DND-41 (cell line): ENCODE measurements around the gene ANKRD40.

Experiments used
- ATAC-seq: fragments of 200-7000 bp; cut with Tn5 transposase; 3 replicates; pipeline ENCODE4 v1.9.1; 2021; ENCODE audit warnings: low read depth; ENCODE audit not compliant: insufficient read depth
- DNase-seq: peaks from one replicate; pipeline ENCODE4 v3.0.0-alpha.2; 2020
- H2AFZ ChIP-seq: 2 replicates; pipeline ENCODE4 v1.6.0; 2012; ENCODE audit warnings: low read depth, low read length
- H3K27ac ChIP-seq: 2 replicates; pipeline ENCODE4 v1.5.1; 2012; ENCODE audit warnings: low read length, inconsistent platforms
- H3K27me3 ChIP-seq: fragments of 200-600 bp; sonication (generic); 2 replicates; pipeline ENCODE4 v1.6.0; 2012; ENCODE audit warnings: low read length, mild to moderate bottlenecking, inconsistent platforms; ENCODE audit not compliant: insufficient read depth, poor library complexity
- H3K36me3 ChIP-seq: 2 replicates; pipeline ENCODE4 v1.5.1; 2012; ENCODE audit warnings: low read length, inconsistent platforms; ENCODE audit not compliant: insufficient read depth
- H3K4me1 ChIP-seq: 2 replicates; pipeline ENCODE4 v1.5.1; 2012; ENCODE audit warnings: mild to moderate bottlenecking, low read length; ENCODE audit not compliant: insufficient read depth
- H3K4me2 ChIP-seq: 2 replicates; pipeline ENCODE4 v1.6.0; 2012; ENCODE audit warnings: mild to moderate bottlenecking, moderate library complexity, low read length, inconsistent platforms; ENCODE audit not compliant: insufficient read depth
- H3K4me3 ChIP-seq, 2 experiments: fragments of 200-600 bp in 1 of 2; shearing (Covaris generic) in 1 of 2; 2 replicates each; pipeline ENCODE4 v1.5.1; 2012 to 2016; ENCODE audit warnings: inconsistent platforms in 2 of 2, low read length in 2 of 2, mild to moderate bottlenecking in 2 of 2, low read depth in 1 of 2, moderate library complexity in 1 of 2
- H3K79me2 ChIP-seq: 2 replicates; pipeline ENCODE4 v1.6.0; 2012; ENCODE audit warnings: low read length, inconsistent platforms; ENCODE audit not compliant: insufficient read depth
- H3K9ac ChIP-seq: 2 replicates; pipeline ENCODE4 v1.6.0; 2012; ENCODE audit warnings: low read depth, mild to moderate bottlenecking, inconsistent platforms, low read length, moderate library complexity
- H3K9me3 ChIP-seq: 2 replicates; pipeline ENCODE4 v1.5.1; 2012; ENCODE audit warnings: low read length, moderate library complexity, mild to moderate bottlenecking, inconsistent platforms; ENCODE audit not compliant: insufficient read depth, severe bottlenecking
- H4K20me1 ChIP-seq: 2 replicates; pipeline ENCODE4 v1.6.0; 2012; ENCODE audit warnings: low read length; ENCODE audit not compliant: insufficient read depth
- EZH2 ChIP-seq: IDR thresholded peaks from 3 replicates; pipeline ENCODE4 v1.6.1; 2012; ENCODE audit warnings: borderline replicate concordance, low read depth, mild to moderate bottlenecking, moderate library complexity, low read length, inconsistent platforms; ENCODE audit not compliant: severe bottlenecking
- TF ChIP-seq, protein P1 (sequence below): IDR thresholded peaks from 2 replicates; pipeline ENCODE4 v1.5.1; 2012; ENCODE audit warnings: borderline replicate concordance, low read length, moderate library complexity, mild to moderate bottlenecking; ENCODE audit not compliant: poor library complexity, severe bottlenecking; ENCODE audit errors: extremely low read depth

ANKRD40 gene

DNA sequence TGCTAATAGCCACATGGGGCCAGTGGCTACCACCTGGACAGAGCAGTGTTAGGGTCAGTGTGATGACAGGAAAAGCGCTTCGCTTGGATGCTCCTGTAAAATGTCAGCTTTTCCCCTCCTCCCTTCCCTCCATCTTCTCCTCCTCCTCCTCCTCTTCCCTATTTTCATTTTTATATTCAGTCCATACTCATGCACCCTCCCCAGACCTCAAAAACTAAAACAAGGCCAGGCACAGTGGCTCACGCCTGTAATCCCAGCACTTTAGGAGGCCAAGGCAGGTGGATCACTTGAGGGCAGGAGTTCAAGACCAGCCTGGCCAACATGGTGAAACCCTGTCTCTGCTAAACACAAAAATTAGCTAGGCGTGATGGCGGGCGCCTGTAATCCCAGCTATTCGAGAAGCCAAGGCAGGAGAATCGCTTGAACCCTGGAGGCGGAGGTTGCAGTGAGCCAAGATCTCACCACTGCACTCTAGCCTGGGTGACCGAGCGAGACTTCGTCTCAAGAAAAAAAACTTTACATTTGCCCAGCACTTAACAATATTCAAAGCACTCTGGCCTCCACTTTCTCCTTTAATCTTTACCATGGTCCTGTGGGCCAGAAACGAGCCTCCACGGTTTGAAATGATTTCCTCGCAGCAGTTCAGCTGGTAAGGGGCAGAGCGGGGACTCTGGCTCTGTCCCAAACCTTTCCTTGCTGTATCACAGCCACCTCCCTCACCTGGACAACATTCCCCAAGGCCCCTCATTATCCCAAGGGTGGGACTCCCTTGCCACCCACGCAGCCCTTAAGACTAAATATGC is 21.8 kb downstream of the ANKRD40 start:
- ATAC-seq, result no peak
- Histone ChIP-seq H3K36me3 (no peaks in the 10 kb centered on the region), H3K9ac (no peak overlapping the region), H3K79me2 (no peaks in the 10 kb centered on the region), H3K4me2 (no peak overlapping the region), H3K4me1 (no peaks in the 10 kb centered on the region), H3K27ac (no peak overlapping the region), H3K27me3 (no peaks in the 10 kb centered on the region), H4K20me1 (0 out of 2 replicates have a peak, but pooled peaks cover 3% of the 10 kb centered on the region), H2AFZ (no peak overlapping the region), H3K4me3 (no peak overlapping the region), H3K9me3 (no peaks in the 10 kb centered on the region)
- DNase-seq, result no peak
- TF ChIP-seq, protein P1, sequence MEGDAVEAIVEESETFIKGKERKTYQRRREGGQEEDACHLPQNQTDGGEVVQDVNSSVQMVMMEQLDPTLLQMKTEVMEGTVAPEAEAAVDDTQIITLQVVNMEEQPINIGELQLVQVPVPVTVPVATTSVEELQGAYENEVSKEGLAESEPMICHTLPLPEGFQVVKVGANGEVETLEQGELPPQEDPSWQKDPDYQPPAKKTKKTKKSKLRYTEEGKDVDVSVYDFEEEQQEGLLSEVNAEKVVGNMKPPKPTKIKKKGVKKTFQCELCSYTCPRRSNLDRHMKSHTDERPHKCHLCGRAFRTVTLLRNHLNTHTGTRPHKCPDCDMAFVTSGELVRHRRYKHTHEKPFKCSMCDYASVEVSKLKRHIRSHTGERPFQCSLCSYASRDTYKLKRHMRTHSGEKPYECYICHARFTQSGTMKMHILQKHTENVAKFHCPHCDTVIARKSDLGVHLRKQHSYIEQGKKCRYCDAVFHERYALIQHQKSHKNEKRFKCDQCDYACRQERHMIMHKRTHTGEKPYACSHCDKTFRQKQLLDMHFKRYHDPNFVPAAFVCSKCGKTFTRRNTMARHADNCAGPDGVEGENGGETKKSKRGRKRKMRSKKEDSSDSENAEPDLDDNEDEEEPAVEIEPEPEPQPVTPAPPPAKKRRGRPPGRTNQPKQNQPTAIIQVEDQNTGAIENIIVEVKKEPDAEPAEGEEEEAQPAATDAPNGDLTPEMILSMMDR, result no peak
- no peak for TF ChIP-seq EZH2

DNA sequence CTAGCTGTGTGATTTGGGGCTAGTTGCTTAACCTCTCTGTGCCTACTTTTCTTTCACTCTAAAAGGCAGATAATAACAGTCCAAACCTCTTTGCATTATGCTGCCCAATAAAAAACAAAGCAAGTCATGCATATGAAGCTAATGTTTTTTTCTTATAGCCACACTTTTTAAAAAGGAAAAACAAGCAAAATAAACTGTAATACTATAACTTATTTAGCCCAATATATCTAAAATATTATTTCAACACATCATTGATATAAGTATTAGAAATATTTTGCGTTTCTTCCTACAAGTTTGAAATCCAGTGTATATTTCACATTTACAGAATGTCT is 22.4 kb downstream of the ANKRD40 start:
- no peaks in the 10 kb centered on the region for H3K27me3 ChIP-seq
- no peak for TF ChIP-seq EZH2
- TF ChIP-seq, protein P1, result no peak
- H3K4me2 ChIP-seq, result no peak overlapping the region
- H3K36me3 ChIP-seq, result no peaks in the 10 kb centered on the region
- H3K9ac ChIP-seq, result no peak overlapping the region
- ATAC-seq, result no peak
- no peaks in the 10 kb centered on the region for H3K79me2 ChIP-seq
- H3K4me3 ChIP-seq, result no peak overlapping the region
- 0 out of 2 replicates have a peak, but pooled peaks cover 3% of the 10 kb centered on the region for H4K20me1 ChIP-seq
- H2AFZ ChIP-seq, result no peak overlapping the region
- no peak for DNase-seq
- H3K27ac ChIP-seq, result no peak overlapping the region
- no peaks in the 10 kb centered on the region for H3K9me3 ChIP-seq
- H3K4me1 ChIP-seq, result no peaks in the 10 kb centered on the region

DNA sequence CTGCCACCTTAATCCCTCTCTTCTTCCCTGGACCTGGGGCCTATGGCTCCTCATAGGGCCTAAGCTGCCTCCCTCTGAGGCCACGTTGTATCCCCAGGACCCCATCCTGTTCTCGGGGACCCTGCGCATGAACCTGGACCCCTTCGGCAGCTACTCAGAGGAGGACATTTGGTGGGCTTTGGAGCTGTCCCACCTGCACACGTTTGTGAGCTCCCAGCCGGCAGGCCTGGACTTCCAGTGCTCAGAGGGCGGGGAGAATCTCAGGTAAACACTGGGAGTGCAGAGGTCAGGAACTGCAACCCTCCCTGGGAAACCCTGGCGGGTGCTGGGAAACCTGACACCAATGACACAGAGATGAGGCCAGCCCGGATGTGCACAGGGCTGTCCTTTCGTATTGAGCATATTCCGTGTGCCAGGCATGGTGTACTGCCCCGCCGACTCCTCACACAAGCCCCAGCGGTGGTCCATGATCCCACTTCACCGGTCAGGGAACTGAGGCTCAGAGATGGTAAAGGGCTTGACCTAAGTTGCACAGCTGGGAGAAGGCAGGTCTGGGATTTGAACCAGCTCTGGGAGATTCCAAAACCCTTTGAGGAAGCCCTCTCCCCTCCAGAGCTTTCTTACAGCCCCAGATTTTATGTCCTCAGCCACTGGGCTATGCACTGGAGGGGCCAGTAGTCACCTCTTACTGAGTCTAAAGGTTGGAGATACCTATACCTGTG is 22.9 kb downstream of the ANKRD40 start:
- no peak overlapping the region for H3K9ac ChIP-seq
- no peak overlapping the region for H3K27ac ChIP-seq
- H3K4me3 ChIP-seq, result no peak overlapping the region
- H3K9me3 ChIP-seq, result no peaks in the 10 kb centered on the region
- no peak for TF ChIP-seq EZH2
- TF ChIP-seq, protein P1, result no peak
- no peak for DNase-seq
- no peak overlapping the region for H3K4me2 ChIP-seq
- H3K4me1 ChIP-seq, result no peaks in the 10 kb centered on the region
- no peaks in the 10 kb centered on the region for H3K79me2 ChIP-seq
- H4K20me1 ChIP-seq, result no peaks in the 10 kb centered on the region
- no peak for ATAC-seq
- H2AFZ ChIP-seq, result no peak overlapping the region
- no peaks in the 10 kb centered on the region for H3K27me3 ChIP-seq
- no peaks in the 10 kb centered on the region for H3K36me3 ChIP-seq
